ENCODE results near the gene MORN5.

- TF ChIP-seq OSR1 (CRISPR knock-in tag; IDR thresholded peaks at IDR 0.05) (no peak), ZFP30 (CRISPR knock-in tag; IDR thresholded peaks at IDR 0.05) (no peak), ZNF565 (CRISPR knock-in tag; conservative IDR thresholded peaks at IDR 0.05; ENCODE audit: low read depth) (no peak), TCF4 (CRISPR knock-in tag; IDR thresholded peaks at IDR 0.05; ENCODE audit: borderline replicate concordance) (no peak), ZNF8 (CRISPR knock-in tag; IDR thresholded peaks at IDR 0.05) (no peak), TOX (CRISPR knock-in tag; IDR thresholded peaks at IDR 0.05; ENCODE audit: borderline replicate concordance) (no peak), CSRNP3 (CRISPR knock-in tag; IDR thresholded peaks at IDR 0.05) (no peak), ISL1 (CRISPR knock-in tag; IDR thresholded peaks at IDR 0.05) (no peak), SNAI2 (CRISPR knock-in tag; IDR thresholded peaks at IDR 0.05) (no peak), POU6F1 (CRISPR knock-in tag; IDR thresholded peaks at IDR 0.05; ENCODE audit: borderline replicate concordance, low read depth) (no peak), PATZ1 (CRISPR knock-in tag; IDR thresholded peaks at IDR 0.05; ENCODE audit: borderline replicate concordance) (no peak), ESRRG (CRISPR knock-in tag; IDR thresholded peaks at IDR 0.05) (no peak)
Measured at GRCh38 chr9:122206118-122207046, 46.7 kb downstream of the MORN5 start.

Data from SK-N-SH treated with all-trans-retinoic acid at 6 μM for 48 hours (cell line).